Measurements from ENCODE around the gene WDPCP.
A peak's percentile ranks its signal among the peaks of the same experiment; 100 is the strongest.

Gene WDPCP

GRCh38 chr2:63545023-63545422 is 43.3 kb downstream of the WDPCP start:
- no peak for DNase-seq (ENCODE audit: low spot score)
- TF ChIP-seq, protein P1, sequence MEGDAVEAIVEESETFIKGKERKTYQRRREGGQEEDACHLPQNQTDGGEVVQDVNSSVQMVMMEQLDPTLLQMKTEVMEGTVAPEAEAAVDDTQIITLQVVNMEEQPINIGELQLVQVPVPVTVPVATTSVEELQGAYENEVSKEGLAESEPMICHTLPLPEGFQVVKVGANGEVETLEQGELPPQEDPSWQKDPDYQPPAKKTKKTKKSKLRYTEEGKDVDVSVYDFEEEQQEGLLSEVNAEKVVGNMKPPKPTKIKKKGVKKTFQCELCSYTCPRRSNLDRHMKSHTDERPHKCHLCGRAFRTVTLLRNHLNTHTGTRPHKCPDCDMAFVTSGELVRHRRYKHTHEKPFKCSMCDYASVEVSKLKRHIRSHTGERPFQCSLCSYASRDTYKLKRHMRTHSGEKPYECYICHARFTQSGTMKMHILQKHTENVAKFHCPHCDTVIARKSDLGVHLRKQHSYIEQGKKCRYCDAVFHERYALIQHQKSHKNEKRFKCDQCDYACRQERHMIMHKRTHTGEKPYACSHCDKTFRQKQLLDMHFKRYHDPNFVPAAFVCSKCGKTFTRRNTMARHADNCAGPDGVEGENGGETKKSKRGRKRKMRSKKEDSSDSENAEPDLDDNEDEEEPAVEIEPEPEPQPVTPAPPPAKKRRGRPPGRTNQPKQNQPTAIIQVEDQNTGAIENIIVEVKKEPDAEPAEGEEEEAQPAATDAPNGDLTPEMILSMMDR (IDR thresholded peaks at IDR 0.05; ENCODE audit: extremely low read depth, missing control alignments): no peak

- peak; percentile 36 for DNase-seq (ENCODE audit: low spot score)
- TF ChIP-seq, protein P1 (IDR thresholded peaks at IDR 0.05; ENCODE audit: extremely low read depth, missing control alignments): peak; percentile 22
These were observed 44.2 kb downstream of the WDPCP start for GRCh38 chr2:63544017-63544627.

GRCh38 chr2:63539416-63540162 is 48.7 kb downstream of the WDPCP start:
- TF ChIP-seq, protein P1 (IDR thresholded peaks at IDR 0.05; ENCODE audit: extremely low read depth, missing control alignments): no peak
- DNase-seq (ENCODE audit: low spot score): no peak

GRCh38 chr2:63538390-63538789 is 49.9 kb downstream of the WDPCP start:
- TF ChIP-seq, protein P1 (IDR thresholded peaks at IDR 0.05; ENCODE audit: extremely low read depth, missing control alignments): no peak
- DNase-seq (ENCODE audit: low spot score): no peak

DNA sequence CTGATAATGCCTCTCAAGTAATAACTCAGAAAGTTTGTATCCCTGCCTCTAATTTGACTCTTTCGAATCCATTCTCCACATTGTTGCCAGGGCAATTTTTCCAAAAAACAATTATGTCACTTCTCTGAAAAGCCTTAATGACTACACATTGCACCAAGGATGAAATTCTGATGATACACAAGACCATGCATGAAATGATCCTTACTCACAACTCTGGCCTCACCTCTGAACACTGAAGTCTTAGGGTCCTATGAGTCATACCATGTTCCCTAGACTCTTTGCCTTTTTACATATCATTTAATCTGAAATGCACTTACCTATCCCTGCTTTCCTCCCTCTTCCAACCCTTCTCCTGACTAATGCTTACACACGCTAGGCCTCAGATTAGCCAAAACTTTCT is 51.0 kb downstream of the WDPCP start:
- TF ChIP-seq, protein P1 (IDR thresholded peaks at IDR 0.05; ENCODE audit: extremely low read depth, missing control alignments): no peak
- no peak for DNase-seq (ENCODE audit: low spot score)

GRCh38 chr2:63530704-63531279 is 57.5 kb downstream of the WDPCP start:
- TF ChIP-seq, protein P1 (IDR thresholded peaks at IDR 0.05; ENCODE audit: extremely low read depth, missing control alignments): no peak

GRCh38 chr2:63525905-63526304 is 62.4 kb downstream of the WDPCP start:
- TF ChIP-seq, protein P1 (IDR thresholded peaks at IDR 0.05; ENCODE audit: extremely low read depth, missing control alignments): no peak
- no peak for DNase-seq (ENCODE audit: low spot score)

More at GRCh38 chr2:63530704-63531279, 57.5 kb downstream of the WDPCP start:
- no peak for DNase-seq (ENCODE audit: low spot score)

Data from GM20000 (cell line).